ENCODE measurements around the gene NT5C2. TPM values are rescaled to one million over a fixed set of nuclear protein-coding genes. Genes with fewer than 3 reads are reported as not detected.

Gene NT5C2
- total RNA-seq, 4 donors from 2014 or later: 28.4 to 51.5 (median 33.2) TPM

DNA sequence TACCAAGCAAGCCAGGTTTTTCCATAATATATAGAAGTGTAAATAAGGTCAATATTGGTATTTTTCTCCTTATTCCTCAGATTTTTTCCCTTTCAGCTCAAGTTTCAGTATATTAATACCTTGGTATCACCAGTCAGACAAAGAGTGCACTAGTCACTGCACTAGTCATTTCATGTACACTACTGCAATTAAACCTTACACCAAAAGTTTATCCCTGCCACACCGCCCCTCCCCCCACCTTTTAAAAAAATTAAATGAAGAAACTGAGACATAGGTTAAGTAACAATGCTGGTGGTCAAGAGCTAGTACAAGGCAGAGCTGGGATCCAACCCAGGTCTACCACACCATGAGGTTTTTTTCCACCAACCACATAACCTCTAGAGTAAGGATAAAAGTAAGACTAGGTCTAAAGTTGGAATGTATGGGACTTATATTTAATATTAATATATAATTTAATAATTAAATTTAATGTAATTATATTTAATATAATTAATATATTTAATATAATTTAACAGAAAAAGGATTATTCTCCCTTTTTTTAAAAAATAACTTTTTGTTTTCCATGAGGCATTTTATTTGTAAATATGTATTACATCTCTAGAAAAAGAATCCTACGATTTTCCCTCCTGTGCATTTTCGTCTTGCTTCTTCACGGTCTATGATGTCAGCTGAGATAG lies 68.5 kb downstream of the NT5C2 start:
- no peaks in the 10 kb centered on the region for H3K9me3 ChIP-seq
- DNase-seq (ENCODE audit: low spot score in 2 of 2): no peak
- peaks cover 4% of the 10 kb centered on the region for H3K36me3 ChIP-seq
- no peak overlapping the region for H3K4me3 ChIP-seq
- TF ChIP-seq, protein P1, sequence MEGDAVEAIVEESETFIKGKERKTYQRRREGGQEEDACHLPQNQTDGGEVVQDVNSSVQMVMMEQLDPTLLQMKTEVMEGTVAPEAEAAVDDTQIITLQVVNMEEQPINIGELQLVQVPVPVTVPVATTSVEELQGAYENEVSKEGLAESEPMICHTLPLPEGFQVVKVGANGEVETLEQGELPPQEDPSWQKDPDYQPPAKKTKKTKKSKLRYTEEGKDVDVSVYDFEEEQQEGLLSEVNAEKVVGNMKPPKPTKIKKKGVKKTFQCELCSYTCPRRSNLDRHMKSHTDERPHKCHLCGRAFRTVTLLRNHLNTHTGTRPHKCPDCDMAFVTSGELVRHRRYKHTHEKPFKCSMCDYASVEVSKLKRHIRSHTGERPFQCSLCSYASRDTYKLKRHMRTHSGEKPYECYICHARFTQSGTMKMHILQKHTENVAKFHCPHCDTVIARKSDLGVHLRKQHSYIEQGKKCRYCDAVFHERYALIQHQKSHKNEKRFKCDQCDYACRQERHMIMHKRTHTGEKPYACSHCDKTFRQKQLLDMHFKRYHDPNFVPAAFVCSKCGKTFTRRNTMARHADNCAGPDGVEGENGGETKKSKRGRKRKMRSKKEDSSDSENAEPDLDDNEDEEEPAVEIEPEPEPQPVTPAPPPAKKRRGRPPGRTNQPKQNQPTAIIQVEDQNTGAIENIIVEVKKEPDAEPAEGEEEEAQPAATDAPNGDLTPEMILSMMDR (IDR thresholded peaks at IDR 0.05): no peak
- TF ChIP-seq EP300 (IDR thresholded peaks at IDR 0.05) (no peak), POLR2AphosphoS5 (IDR thresholded peaks at IDR 0.05) (no peak), POLR2A (IDR thresholded peaks at IDR 0.05) (no peak)
- no peaks in the 10 kb centered on the region for H3K27me3 ChIP-seq
- 95% methylated on average over 4 of the region's 4 CpGs for WGBS
- peaks cover 18% of the 10 kb centered on the region for H3K4me1 ChIP-seq
- no peak overlapping the region for H3K27ac ChIP-seq

DNA sequence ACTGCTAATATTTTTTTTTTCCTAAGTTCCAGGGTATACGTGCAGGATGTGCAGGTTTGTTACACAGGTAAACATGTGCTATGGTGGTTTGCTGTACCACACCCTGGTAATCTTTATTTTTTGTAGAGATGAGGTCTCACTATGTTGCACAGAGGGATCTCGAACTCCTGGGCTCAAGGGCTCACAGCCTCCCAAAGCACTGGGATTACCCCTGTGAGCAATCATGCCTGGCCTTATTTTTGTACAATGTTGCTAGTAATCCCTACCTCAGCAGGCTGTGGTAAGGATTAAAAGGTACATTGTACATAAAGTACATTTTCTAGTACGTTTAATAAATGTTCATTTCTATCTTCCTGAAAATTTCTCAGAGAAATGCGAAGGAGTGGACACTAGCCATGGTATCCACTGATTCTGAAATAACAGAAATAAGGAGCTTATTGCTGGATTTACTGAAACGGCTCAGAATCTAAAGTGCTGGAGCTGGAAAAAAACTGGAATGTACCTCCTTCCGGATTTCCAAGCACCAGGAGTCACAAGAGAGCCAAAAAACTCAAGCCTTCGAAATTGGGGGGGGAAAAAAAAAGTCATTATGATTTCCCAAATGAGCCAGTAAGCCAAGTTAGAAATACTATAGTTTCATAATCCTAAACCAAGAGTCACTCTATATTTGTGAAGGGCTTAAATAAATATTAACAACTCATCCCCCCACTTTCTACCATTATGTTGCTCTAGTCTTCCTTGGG lies 69.6 kb downstream of the NT5C2 start:
- Histone ChIP-seq H3K27ac (no peak overlapping the region), H3K4me3 (no peak overlapping the region), H3K4me1 (peaks cover 18% of the 10 kb centered on the region), H3K9me3 (no peaks in the 10 kb centered on the region), H3K36me3 (peaks cover 4% of the 10 kb centered on the region), H3K27me3 (no peaks in the 10 kb centered on the region)
- no peak for DNase-seq (ENCODE audit: low spot score in 2 of 2)
- 75% methylated on average over 7 of the region's 7 CpGs for WGBS
- TF ChIP-seq POLR2AphosphoS5 (IDR thresholded peaks at IDR 0.05) (no peak), POLR2A (IDR thresholded peaks at IDR 0.05) (no peak), EP300 (IDR thresholded peaks at IDR 0.05) (no peak)
- TF ChIP-seq, protein P1 (IDR thresholded peaks at IDR 0.05): no peak

DNA sequence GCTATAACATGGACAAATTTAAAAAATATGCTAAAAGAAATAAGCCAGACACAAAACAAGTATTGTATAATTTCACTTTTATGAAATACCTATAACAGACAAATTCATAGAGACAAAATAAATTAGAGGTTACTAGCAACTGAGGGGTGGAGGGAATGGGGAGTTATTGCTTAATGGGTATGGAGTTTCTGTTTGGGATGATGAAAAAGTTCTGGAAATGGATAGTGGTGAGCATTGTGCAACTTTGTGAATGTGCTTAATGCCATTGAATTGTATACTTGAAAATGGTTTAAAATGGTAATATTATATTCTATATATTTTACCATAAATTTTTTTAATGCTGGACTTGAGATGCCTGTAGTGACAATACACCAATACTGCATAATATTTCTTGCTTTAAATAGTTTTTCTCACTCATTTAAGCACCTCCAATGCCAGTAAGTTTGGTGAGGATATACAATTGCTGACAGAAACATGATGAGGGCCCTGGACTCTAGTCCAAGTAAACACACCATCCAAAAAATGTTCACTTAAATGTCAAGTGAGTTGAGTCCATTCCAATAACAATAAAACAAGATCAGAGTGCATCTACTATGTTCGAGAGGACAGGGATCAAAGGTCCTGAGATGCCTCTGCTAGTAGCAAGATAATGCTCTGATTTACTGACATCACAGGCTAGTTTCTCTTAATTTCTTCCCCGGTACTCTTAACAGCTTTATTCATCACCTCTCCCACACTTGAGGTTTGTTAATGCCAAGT lies 71.9 kb downstream of the NT5C2 start:
- H3K4me1 ChIP-seq: peaks cover 18% of the 10 kb centered on the region
- H3K9me3 ChIP-seq: no peaks in the 10 kb centered on the region
- DNase-seq (ENCODE audit: low spot score in 2 of 2): no peak
- no peaks in the 10 kb centered on the region for H3K27me3 ChIP-seq
- H3K4me3 ChIP-seq: no peak overlapping the region
- TF ChIP-seq POLR2AphosphoS5 (IDR thresholded peaks at IDR 0.05): no peak
- TF ChIP-seq EP300 (IDR thresholded peaks at IDR 0.05): no peak
- TF ChIP-seq, protein P1 (IDR thresholded peaks at IDR 0.05): no peak
- no peak for TF ChIP-seq POLR2A (IDR thresholded peaks at IDR 0.05)
- H3K27ac ChIP-seq: no peak overlapping the region
- WGBS: 52% methylated on average over 2 of the region's 2 CpGs
- H3K36me3 ChIP-seq: peaks cover 4% of the 10 kb centered on the region

DNA sequence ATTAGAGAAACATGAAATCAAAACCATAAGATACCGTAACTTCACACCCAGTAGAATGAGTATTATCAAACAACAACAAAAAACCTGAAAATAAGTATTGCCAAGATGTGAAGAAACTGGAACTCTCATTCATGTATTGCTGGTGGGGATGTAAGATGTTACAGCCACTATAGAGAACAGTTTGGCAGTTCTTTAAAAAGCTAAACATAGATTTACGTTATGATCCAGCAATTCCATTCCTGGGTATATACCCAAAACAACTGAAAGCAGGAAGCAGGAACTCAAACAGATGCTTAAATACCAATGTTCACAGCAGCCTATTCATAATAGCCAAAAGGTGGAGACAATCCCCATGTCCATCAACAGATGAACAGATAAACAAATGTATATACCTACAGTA lies 72.5 kb downstream of the NT5C2 start:
- no peak overlapping the region for H3K4me3 ChIP-seq
- H3K4me1 ChIP-seq: peaks cover 17% of the 10 kb centered on the region
- H3K27ac ChIP-seq: no peak overlapping the region
- no peaks in the 10 kb centered on the region for H3K27me3 ChIP-seq
- WGBS: 71% methylated on average over 2 of the region's 2 CpGs
- TF ChIP-seq EP300 (IDR thresholded peaks at IDR 0.05) (no peak), POLR2A (IDR thresholded peaks at IDR 0.05) (no peak), POLR2AphosphoS5 (IDR thresholded peaks at IDR 0.05) (no peak)
- TF ChIP-seq, protein P1 (IDR thresholded peaks at IDR 0.05): no peak
- no peak for DNase-seq (ENCODE audit: low spot score in 2 of 2)
- H3K9me3 ChIP-seq: no peaks in the 10 kb centered on the region
- peaks cover 3% of the 10 kb centered on the region for H3K36me3 ChIP-seq

DNA sequence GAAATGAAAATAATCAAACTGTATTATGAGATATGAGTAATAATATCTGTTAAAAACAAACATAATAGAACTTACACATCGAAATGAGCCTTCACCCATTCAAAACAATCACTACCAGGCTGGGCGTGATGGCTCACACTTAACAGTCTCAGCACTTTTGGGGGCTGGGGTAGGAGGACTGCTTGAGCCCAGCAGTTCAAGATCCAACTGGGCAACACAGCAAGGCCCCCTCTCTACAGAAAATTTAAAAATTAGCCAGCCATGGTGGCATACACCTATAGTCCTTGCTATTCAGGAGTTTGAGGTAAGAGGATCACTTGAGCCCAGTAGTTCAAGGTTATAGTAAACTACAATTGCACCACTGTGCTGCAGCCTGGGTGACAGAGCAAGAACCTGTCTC lies 75.8 kb downstream of the NT5C2 start:
- Histone ChIP-seq H3K27ac (no peak overlapping the region), H3K4me3 (no peak overlapping the region), H3K9me3 (no peaks in the 10 kb centered on the region), H3K27me3 (no peaks in the 10 kb centered on the region), H3K4me1 (peaks cover 13% of the 10 kb centered on the region), H3K36me3 (no peaks in the 10 kb centered on the region)
- WGBS: 93% methylated on average over 2 of the region's 2 CpGs
- DNase-seq (ENCODE audit: low spot score in 2 of 2): no peak
- no peak for TF ChIP-seq POLR2AphosphoS5 (IDR thresholded peaks at IDR 0.05)
